Stimulated activated naive CD8-positive, alpha-beta T cell treated with anti-CD3 and anti-CD28 coated beads, Interleukin-15, amount 100 ng/mL, for 72 hours (primary cell): ENCODE data around the gene PGBD1.
A peak's percentile ranks its signal among the peaks of the same experiment; 100 is the strongest.

ENCODE experiments used
- ATAC-seq: fragments of 150-1000 bp; cut with Tn5 transposase; 2 replicates; pipeline ENCODE4 v1.10.0; 2021; ENCODE audit warnings: mild to moderate bottlenecking, moderate library complexity
- DNase-seq, 2 donors: peaks; one replicate each; pipeline ENCODE4 v3.0.0; 2021 to 2022
- H3K27ac Mint-ChIP-seq, 2 donors: one replicate each; pipeline ENCODE4 v1.8.0; 2022; ENCODE audit warnings: mild to moderate bottlenecking in 2 of 2, mixed read lengths in 2 of 2, moderate library complexity in 2 of 2
- H3K27me3 Mint-ChIP-seq: one replicate; pipeline ENCODE4 v1.8.0; 2022; ENCODE audit warnings: mixed read lengths
- H3K4me1 Mint-ChIP-seq: one replicate; pipeline ENCODE4 v1.8.0; 2022; ENCODE audit warnings: mild to moderate bottlenecking, mixed read lengths
- H3K4me3 Mint-ChIP-seq, 2 donors: one replicate each; pipeline ENCODE4 v1.8.0; 2022; ENCODE audit warnings: mild to moderate bottlenecking in 2 of 2, mixed read lengths in 2 of 2, moderate library complexity in 1 of 2
- H3K9me3 Mint-ChIP-seq, 2 donors: one replicate each; pipeline ENCODE4 v1.8.0; 2022; ENCODE audit warnings: mixed read lengths in 2 of 2

Gene PGBD1

GRCh38 chr6:28336284-28337120 is 55.1 kb downstream of the PGBD1 start:
- H3K27me3 Mint-ChIP-seq: no peaks in the 10 kb centered on the region
- ATAC-seq: peak; percentile 37
- H3K4me3 Mint-ChIP-seq: no peak overlapping the region
- DNase-seq: peak; percentile 18 to 19
- H3K4me1 Mint-ChIP-seq: peaks cover 17% of the 10 kb centered on the region
- H3K9me3 Mint-ChIP-seq: peaks cover 15 to 17% of the 10 kb centered on the region in 2 donors
- no peak overlapping the region for H3K27ac Mint-ChIP-seq

- DNase-seq (no peak), ATAC-seq (no peak)
- Mint-ChIP-seq H3K4me3 (no peak overlapping the region), H3K9me3 (peaks cover 20 to 21% of the 10 kb centered on the region in 2 donors), H3K4me1 (peaks cover 17% of the 10 kb centered on the region), H3K27me3 (no peaks in the 10 kb centered on the region), H3K27ac (no peak overlapping the region)
These were observed 55.7 kb downstream of the PGBD1 start for GRCh38 chr6:28337121-28337520.

GRCh38 chr6:28340310-28341095 is 59.1 kb downstream of the PGBD1 start:
- peaks cover 12 to 25% of the 10 kb centered on the region in 2 donors for H3K9me3 Mint-ChIP-seq
- H3K4me3 Mint-ChIP-seq: no peak overlapping the region
- no peaks in the 10 kb centered on the region for H3K27me3 Mint-ChIP-seq
- DNase-seq (no peak), ATAC-seq (no peak)
- H3K4me1 Mint-ChIP-seq: no peaks in the 10 kb centered on the region
- H3K27ac Mint-ChIP-seq: no peak overlapping the region

GRCh38 chr6:28343898-28344677 is 62.7 kb downstream of the PGBD1 start:
- Mint-ChIP-seq H3K4me1 (no peaks in the 10 kb centered on the region), H3K27me3 (peaks cover 15% of the 10 kb centered on the region), H3K27ac (no peak overlapping the region), H3K4me3 (no peak overlapping the region), H3K9me3 (peaks cover 12 to 25% of the 10 kb centered on the region in 2 donors)
- DNase-seq (no peak), ATAC-seq (no peak)

GRCh38 chr6:28345201-28345600 is 63.8 kb downstream of the PGBD1 start:
- peaks cover 15% of the 10 kb centered on the region for H3K27me3 Mint-ChIP-seq
- H3K9me3 Mint-ChIP-seq: peaks cover 10 to 22% of the 10 kb centered on the region in 2 donors

GRCh38 chr6:28347119-28347518 is 65.7 kb downstream of the PGBD1 start:
- H3K27me3 Mint-ChIP-seq: peaks cover 15% of the 10 kb centered on the region
- ATAC-seq (no peak), DNase-seq (no peak)
- H3K27ac Mint-ChIP-seq: no peak overlapping the region
- no peak overlapping the region for H3K4me3 Mint-ChIP-seq
- peaks cover 0 to 4% of the 10 kb centered on the region in 2 donors for H3K9me3 Mint-ChIP-seq
- H3K4me1 Mint-ChIP-seq: peaks cover 23% of the 10 kb centered on the region

More at GRCh38 chr6:28345201-28345600, 63.8 kb downstream of the PGBD1 start:
- H3K4me1 Mint-ChIP-seq: peaks cover 7% of the 10 kb centered on the region
- ATAC-seq (no peak), DNase-seq (no peak)
- no peak overlapping the region for H3K4me3 Mint-ChIP-seq
- no peak overlapping the region for H3K27ac Mint-ChIP-seq

- Mint-ChIP-seq H3K27ac (peak overlapping the region; percentile 75 to 99), H3K4me1 (peaks cover 31% of the 10 kb centered on the region), H3K27me3 (peaks cover 15% of the 10 kb centered on the region), H3K9me3 (no peaks in the 10 kb centered on the region), H3K4me3 (peak overlapping the region; percentile 96 to 100)
- ATAC-seq (no peak), DNase-seq (no peak)
These were observed 68.0 kb downstream of the PGBD1 start for GRCh38 chr6:28349344-28349891.

- H3K27me3 Mint-ChIP-seq: peaks cover 15% of the 10 kb centered on the region
- H3K4me1 Mint-ChIP-seq: peaks cover 31% of the 10 kb centered on the region
- ATAC-seq (peak; percentile 100), DNase-seq (peak; percentile 70 to 87)
- peak within 1 kb of the TSS; percentile 75 to 99 for H3K27ac Mint-ChIP-seq
- peak within 1 kb of the TSS; percentile 96 to 100 for H3K4me3 Mint-ChIP-seq
- no peaks in the 10 kb centered on the region for H3K9me3 Mint-ChIP-seq
These were observed 68.7 kb downstream of the PGBD1 start, which contains the start of gene ZKSCAN3 for GRCh38 chr6:28349892-28350737. Gene ZKSCAN3 (plus strand): TSS chr6:28349947. CDS start chr6:28359587, 9,640 bp downstream.

- H3K4me1 Mint-ChIP-seq: peaks cover 40% of the 10 kb centered on the region
These were observed 69.7 kb downstream of the PGBD1 start for GRCh38 chr6:28351087-28351486.

GRCh38 chr6:28351493-28351925 is 70.1 kb downstream of the PGBD1 start:
- H3K27ac Mint-ChIP-seq: peak overlapping the region in 1 of 2 donors; percentile 39
- H3K9me3 Mint-ChIP-seq: no peaks in the 10 kb centered on the region
- H3K27me3 Mint-ChIP-seq: peaks cover 11% of the 10 kb centered on the region
- DNase-seq (no peak), ATAC-seq (no peak)
- H3K4me3 Mint-ChIP-seq: peak overlapping the region; percentile 51 to 100
- peaks cover 45% of the 10 kb centered on the region for H3K4me1 Mint-ChIP-seq

More at GRCh38 chr6:28351087-28351486, 69.7 kb downstream of the PGBD1 start:
- H3K27me3 Mint-ChIP-seq: peaks cover 15% of the 10 kb centered on the region
- no peak for DNase-seq
- no peaks in the 10 kb centered on the region for H3K9me3 Mint-ChIP-seq
- no peak for ATAC-seq
- H3K4me3 Mint-ChIP-seq: peak overlapping the region; percentile 39 to 100
- no peak overlapping the region for H3K27ac Mint-ChIP-seq
